NCI-H446 treated with DMSO at 0.1 percent for 48 hours (cell line): ENCODE data around the gene ADAMTSL2.

Experiments
- DNase-seq: peaks from one replicate; lab custom pipeline; 2025; lab: John Stamatoyannopoulos, UW

Gene ADAMTSL2

GRCh38 chr9:133518200-133518599, 16.3 kb upstream of the ADAMTSL2 start:
- DNase-seq = no peak

GRCh38 chr9:133518706-133519449, 15.6 kb upstream of the ADAMTSL2 start:
- DNase-seq = no peak

- DNase-seq = no peak
Measured at GRCh38 chr9:133519693-133520092, 14.8 kb upstream of the ADAMTSL2 start.

GRCh38 chr9:133520121-133520835, 14.2 kb upstream of the ADAMTSL2 start:
- DNase-seq = no peak

- DNase-seq = no peak
Measured at GRCh38 chr9:133521122-133522072, 13.1 kb upstream of the ADAMTSL2 start.

GRCh38 chr9:133522073-133522910, 12.2 kb upstream of the ADAMTSL2 start:
- DNase-seq = no peak

GRCh38 chr9:133523106-133523505, 11.4 kb upstream of the ADAMTSL2 start:
- no peak for DNase-seq

- DNase-seq = no peak
Measured at GRCh38 chr9:133524146-133524545, 10.4 kb upstream of the ADAMTSL2 start.

- DNase-seq = no peak
Measured at GRCh38 chr9:133524679-133525228, 9.8 kb upstream of the ADAMTSL2 start, which contains the start of gene MYMK. MYMK (minus strand) TSS chr9:133524959; CDS start chr9:133524844, 115 bp downstream.

GRCh38 chr9:133525677-133526076, 8.8 kb upstream of the ADAMTSL2 start:
- no peak for DNase-seq

GRCh38 chr9:133526721-133527321, 7.7 kb upstream of the ADAMTSL2 start:
- DNase-seq = no peak

- DNase-seq = no peak
Measured at GRCh38 chr9:133527444-133527920, 7.0 kb upstream of the ADAMTSL2 start.

GRCh38 chr9:133528001-133528875, 6.3 kb upstream of the ADAMTSL2 start:
- DNase-seq = no peak

- no peak for DNase-seq
Measured at GRCh38 chr9:133528876-133529241, 5.6 kb upstream of the ADAMTSL2 start.

GRCh38 chr9:133529457-133529856, 5.0 kb upstream of the ADAMTSL2 start:
- no peak for DNase-seq

GRCh38 chr9:133529874-133530273, 4.6 kb upstream of the ADAMTSL2 start:
- DNase-seq = no peak

GRCh38 chr9:133531293-133531692, 3.2 kb upstream of the ADAMTSL2 start:
- DNase-seq = no peak

GRCh38 chr9:133532937-133533668, 1.4 kb upstream of the ADAMTSL2 start:
- DNase-seq = no peak

- no peak for DNase-seq
Measured at GRCh38 chr9:133533857-133534256, 647 bp upstream of the ADAMTSL2 start.
